ENCODE results near the gene RTTN.
"Not testable (repeated sequence)": the region's sequence is repeated elsewhere in the genome, so short reads cannot be mapped to it uniquely, and the experiment has no call there.

The RTTN gene

GRCh38 chr18:70205421-70206397 lies at the start of gene RTTN:
RTTN (minus strand) TSS chr18:70205687; CDS start chr18:70205658, 29 bp downstream.
- peak; percentile 94 for DNase-seq (ENCODE audit: low spot score)

DNA sequence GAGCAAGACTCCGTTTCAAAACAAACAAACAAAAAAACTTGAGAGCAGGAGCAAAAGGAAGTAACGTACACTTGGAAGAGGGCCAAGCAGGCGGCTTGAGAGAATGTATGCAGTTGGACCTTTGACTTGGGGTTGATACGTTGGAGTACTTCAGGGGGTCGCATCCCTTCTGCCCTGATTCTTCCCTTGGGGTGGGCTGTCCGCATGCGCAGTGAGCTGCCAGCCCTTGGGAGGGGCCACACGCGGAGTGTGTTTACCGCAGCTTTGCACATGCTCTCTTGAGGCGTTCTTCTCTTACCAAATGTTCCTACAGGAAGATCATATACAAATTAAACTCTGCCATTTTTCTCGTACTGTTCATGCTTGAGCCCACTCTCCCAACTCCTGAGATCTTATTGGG lies 45.3 kb upstream of the RTTN start:
- DNase-seq (ENCODE audit: low spot score) = no peak

GRCh38 chr18:70249861-70250260 lies 44.4 kb upstream of the RTTN start:
- DNase-seq (ENCODE audit: low spot score) = not testable (repeated sequence)

DNA sequence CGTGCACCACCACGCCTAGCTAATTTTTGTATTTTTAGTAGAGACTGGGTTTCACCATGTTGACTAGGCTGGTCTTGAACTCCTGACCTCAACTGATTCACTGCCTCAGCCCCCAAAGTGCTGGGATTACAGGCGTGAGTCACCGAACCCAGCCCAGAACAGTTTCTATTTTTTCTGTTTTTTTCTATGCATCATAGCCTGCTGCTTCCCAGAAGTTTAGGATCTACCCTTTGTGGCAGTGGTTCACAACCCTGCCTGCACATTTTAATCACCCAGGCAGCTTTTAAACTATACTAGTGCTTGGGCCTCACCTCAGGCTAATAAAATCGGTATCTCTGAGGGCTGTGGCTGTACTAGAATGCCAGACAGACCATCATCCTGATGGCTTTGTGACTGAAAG lies 43.6 kb upstream of the RTTN start:
- no peak for DNase-seq (ENCODE audit: low spot score)

- DNase-seq (ENCODE audit: low spot score) = no peak
Measured at GRCh38 chr18:70246061-70246466, 40.6 kb upstream of the RTTN start.

- DNase-seq (ENCODE audit: low spot score) = no peak
Measured at GRCh38 chr18:70243131-70243929, 37.8 kb upstream of the RTTN start.

GRCh38 chr18:70236921-70237320 lies 31.4 kb upstream of the RTTN start:
- not testable (repeated sequence) for DNase-seq (ENCODE audit: low spot score)

DNA sequence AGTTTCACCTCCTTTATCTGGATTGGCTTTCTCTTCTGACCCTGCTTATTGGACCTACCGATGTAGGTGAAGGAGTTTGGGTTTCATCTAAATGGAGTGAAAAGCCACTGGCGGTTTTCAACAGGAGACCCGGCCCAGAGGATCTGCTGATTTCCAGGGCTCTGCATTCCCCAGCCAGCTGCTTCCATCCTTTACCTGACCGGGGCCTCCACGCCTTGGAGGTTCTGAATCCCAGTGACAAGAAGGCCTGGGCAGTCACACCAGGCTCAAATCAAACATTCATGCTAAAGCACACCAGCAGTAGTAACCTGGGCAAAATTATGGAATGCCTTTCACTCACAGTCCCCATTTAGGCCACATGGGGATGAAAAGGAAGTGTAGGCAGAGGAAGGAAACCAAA lies 30.0 kb upstream of the RTTN start:
- DNase-seq (ENCODE audit: low spot score) = no peak

DNA sequence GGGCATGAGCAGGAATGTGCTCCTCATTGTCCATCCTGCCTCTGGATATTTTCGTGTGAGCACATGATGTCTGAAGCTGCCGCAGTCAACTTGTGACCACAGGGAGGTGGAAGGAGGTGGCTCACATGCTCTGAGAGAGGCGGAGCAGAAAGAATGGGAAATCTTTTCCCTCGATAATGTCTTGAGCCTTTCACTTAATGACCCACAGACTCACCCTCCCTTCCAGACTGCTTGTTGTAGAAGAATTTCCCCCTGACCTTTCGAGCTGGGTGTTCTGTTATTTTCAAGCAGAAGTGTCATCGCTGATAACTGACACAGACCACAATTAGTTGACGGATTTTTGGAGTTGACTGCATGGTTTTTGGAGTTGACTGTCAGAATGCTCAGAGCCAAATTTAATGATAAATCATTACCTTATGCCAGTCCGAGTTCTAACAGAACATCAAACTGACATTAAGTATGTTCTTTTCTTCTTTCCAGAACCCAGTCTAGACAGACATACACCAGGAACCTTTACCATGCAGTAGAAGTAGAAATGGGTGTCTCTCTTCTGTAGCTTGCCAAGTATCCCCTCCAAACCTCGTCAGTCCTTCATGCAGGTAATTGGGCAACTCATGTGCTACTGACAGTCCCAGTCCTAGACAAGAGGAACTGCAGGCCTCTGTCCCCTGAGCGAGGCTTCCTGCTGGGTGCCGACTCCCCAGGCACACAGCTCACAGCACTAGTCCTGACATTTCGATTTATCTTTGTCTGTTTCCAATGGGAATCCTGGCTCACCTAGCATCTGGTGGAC lies 29.4 kb upstream of the RTTN start:
- DNase-seq (ENCODE audit: low spot score) = no peak

- DNase-seq (ENCODE audit: low spot score) = no peak
Measured at GRCh38 chr18:70233974-70234373, 28.5 kb upstream of the RTTN start.

- DNase-seq (ENCODE audit: low spot score) = no peak
Measured at GRCh38 chr18:70232261-70232660, 26.8 kb upstream of the RTTN start.

- DNase-seq (ENCODE audit: low spot score) = no peak
Measured at GRCh38 chr18:70229639-70230038, 24.2 kb upstream of the RTTN start.

DNA sequence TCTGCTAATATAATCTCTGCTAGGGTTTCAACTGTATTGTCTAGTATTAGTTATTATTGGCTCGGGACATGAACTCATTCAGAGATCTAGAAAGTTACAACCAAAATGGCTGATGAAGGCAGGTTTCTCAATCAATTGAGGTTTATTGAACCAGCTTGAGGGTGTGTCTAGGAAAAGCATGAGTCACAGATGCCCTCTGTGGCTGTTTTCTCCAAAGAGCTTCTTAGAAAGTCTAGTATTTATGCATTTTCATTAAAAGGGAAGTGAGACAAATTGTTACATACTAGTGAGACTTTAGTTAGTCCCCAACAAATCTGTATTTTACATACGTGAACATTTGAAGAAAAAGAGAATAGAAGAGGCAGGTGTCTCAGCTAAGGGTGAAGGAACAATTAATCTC lies 23.0 kb upstream of the RTTN start:
- DNase-seq (ENCODE audit: low spot score) = no peak

DNA sequence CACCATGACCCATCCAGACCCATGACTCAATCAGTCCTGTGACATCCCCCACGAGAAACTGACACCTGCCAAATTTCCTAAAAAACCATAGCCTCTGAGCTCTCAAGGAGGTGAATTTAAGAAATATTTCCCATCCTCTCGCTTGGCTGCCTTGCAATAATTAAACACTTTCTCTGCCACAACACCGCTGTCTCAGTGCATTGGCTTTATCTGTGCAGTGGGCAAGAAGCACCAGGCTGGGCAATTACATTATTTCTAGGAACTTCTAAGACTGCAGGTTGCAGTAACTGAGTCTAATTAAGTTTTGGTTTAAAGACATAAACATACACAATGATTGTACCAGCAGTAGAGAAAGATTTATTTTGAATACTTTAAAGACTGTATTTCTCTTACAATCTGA lies 22.0 kb upstream of the RTTN start:
- DNase-seq (ENCODE audit: low spot score) = no peak

- no peak for DNase-seq (ENCODE audit: low spot score)
Measured at GRCh38 chr18:70221915-70222278, 16.4 kb upstream of the RTTN start.

DNA sequence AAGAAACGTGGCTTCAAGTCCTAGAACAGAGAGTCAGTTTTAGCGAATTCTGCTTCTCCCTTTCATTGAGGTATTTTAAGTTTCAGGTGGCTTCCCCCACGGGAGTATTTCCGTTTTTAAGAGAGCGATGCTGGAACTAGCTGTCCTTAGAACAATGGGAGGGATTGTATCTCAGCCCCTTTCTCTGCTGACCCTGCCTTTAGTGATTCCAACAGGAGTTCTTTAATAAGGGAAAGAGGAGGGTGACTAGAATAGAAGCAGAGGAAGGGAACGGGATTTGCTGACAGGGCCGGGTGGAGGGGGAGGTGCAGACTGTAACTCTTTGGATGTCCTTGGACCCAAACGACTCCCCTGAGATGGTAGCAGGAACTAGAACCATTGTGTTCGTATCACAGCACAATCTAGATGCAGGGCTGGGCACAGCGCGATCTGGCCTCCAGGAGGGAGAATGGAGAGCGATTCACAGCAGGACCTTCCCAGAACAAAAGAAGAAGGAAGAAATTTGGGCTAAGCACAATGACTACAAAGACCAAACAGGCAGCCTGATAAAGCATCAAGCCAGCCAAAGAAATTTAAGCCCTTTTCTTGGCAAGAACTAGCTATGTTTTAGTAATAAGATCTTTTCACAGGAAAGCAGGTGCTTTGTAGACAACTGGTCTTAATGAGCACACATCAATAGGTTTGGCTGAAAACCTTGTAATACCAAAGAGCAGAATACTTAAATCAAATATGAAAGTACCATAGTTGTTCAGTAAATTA lies 15.8 kb upstream of the RTTN start:
- no peak for DNase-seq (ENCODE audit: low spot score)

GRCh38 chr18:70220628-70221027 lies 15.1 kb upstream of the RTTN start:
- no peak for DNase-seq (ENCODE audit: low spot score)

DNA sequence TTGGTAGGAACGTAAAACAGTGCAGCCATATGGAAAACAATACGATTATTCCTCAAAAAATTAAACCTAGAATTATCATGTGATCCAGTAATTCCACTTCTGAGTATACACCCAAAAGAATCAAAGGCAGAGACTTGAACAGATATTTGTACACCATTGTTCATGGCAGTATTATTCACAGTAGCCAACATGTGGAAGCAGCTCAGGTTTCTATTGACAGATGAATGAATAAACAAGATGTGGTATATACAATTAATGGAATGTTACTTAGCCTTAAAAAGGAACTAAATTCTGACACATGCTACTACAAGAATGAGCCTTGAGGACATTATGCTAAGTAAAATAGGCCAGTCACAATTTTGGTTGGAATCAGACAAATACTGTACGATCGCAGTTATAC lies 14.2 kb upstream of the RTTN start:
- no peak for DNase-seq (ENCODE audit: low spot score)

GRCh38 chr18:70216788-70217187 lies 11.3 kb upstream of the RTTN start:
- DNase-seq (ENCODE audit: low spot score) = no peak

- no peak for DNase-seq (ENCODE audit: low spot score)
Measured at GRCh38 chr18:70207181-70207580, 1.7 kb upstream of the RTTN start.

DNA sequence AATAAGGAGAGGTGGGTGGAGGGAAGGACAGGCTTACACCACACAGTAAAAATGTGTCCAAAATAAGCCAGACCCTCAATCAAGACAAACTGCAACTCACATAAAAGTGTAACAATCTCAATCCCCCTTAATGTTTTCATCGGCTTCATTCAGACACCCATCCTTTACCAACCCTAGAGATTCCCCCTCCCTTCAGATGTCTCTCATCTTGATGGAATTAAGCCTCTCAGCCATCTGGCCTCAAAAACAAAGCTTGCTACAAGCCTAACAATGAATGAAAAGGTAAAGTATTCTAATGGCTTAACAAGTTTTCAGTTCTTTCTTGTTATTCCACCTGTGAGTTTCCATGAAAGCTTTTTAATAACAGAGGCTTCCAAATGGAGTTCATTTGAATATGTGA lies 5.2 kb downstream of the RTTN start:
- DNase-seq (ENCODE audit: low spot score) = no peak

DNA sequence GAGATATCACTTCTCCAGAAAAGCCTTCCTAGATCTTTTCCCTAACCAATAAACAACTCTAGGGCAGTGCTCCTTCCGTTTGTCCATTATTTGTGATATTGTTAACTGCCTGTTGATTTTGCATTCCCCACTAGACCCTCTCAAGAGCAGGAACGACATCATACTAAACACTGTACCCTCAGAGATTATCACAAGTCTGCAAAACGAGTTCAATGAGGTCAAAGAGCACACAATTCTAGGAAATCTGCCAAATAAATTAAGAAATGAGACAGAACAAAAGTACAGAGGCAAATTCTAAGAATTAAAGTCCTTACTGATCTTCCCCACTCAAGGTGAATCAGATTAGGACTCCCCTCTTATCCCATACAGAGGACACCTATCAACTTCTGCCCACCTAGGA lies 7.6 kb downstream of the RTTN start:
- no peak for DNase-seq (ENCODE audit: low spot score)

All from CD4-positive, alpha-beta T cell treated with Interleukin-2 at 100 ng/mL for 4 hours (primary cell).